ENCODE data around the gene MT2A.

DNA sequence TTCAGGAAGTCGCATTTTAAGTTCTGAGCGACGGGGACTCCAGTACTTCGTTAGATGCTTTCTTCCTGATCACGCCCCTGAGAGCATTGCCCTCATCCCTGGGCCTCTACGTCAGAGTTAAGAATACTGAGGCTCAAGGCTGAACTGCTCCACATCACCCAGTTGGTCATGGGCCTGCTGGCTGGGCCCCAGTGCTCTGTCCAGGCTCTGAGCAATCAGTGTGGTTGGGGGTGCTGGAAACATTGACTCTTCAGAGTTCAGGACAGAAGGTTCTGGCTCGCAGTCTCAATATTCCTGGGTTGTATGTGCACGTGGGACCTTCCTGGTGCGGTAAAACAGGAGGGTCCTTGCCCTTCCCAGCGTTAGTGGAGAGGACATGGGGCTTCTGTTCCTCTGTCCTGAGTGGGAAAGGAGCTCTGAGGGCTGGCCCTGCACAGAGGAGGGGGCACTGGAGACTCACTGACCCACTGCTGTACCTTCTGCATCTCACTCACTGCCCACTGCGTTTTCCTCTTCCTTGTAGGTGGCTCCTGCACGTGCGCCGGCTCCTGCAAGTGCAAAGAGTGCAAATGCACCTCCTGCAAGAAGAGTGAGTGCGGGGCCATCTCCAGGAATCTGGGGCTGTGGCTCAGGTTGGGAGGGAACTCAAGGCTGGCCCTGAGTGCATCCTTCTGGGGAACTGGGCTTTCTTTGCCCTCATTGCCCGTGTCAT lies 17.7 kb downstream of the MT2A start:
- no peak for TF ChIP-seq EZH2 (IDR thresholded peaks at IDR 0.05; ENCODE audit: low read length, missing control alignments)
- TF ChIP-seq, protein P1, sequence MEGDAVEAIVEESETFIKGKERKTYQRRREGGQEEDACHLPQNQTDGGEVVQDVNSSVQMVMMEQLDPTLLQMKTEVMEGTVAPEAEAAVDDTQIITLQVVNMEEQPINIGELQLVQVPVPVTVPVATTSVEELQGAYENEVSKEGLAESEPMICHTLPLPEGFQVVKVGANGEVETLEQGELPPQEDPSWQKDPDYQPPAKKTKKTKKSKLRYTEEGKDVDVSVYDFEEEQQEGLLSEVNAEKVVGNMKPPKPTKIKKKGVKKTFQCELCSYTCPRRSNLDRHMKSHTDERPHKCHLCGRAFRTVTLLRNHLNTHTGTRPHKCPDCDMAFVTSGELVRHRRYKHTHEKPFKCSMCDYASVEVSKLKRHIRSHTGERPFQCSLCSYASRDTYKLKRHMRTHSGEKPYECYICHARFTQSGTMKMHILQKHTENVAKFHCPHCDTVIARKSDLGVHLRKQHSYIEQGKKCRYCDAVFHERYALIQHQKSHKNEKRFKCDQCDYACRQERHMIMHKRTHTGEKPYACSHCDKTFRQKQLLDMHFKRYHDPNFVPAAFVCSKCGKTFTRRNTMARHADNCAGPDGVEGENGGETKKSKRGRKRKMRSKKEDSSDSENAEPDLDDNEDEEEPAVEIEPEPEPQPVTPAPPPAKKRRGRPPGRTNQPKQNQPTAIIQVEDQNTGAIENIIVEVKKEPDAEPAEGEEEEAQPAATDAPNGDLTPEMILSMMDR (conservative IDR thresholded peaks at IDR 0.05 in 1 of 2, IDR thresholded peaks at IDR 0.05 in 1 of 2; ENCODE audit: low read depth in 1 of 2, low read length in 2 of 2) = no peak
